ENCODE data around the gene CYP2U1.

CYP2U1 gene

DNA sequence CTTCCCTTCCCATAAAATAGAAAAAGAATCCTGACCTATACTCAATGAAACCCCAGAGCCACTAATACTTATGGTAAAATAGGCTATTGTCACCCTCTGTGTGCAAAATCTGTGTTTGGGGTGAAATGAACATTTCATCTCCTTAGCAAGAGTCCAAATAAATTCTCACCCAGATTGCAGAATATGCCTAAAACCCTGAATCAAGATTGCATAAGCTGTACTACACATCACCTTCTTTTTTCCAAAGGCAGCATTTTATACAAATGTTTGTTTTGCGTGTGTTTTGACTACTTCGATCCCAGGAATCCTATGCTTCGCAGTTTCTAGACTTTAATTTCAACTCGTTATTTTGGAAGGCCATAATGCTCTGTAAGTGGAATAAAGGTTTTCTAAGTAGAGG is 46.1 kb downstream of the CYP2U1 start:
- no peaks in the 10 kb centered on the region for H3K27me3 ChIP-seq
- H3K36me3 ChIP-seq, result no peaks in the 10 kb centered on the region
- no peak overlapping the region for H3K27ac ChIP-seq
- TF ChIP-seq, protein P1, sequence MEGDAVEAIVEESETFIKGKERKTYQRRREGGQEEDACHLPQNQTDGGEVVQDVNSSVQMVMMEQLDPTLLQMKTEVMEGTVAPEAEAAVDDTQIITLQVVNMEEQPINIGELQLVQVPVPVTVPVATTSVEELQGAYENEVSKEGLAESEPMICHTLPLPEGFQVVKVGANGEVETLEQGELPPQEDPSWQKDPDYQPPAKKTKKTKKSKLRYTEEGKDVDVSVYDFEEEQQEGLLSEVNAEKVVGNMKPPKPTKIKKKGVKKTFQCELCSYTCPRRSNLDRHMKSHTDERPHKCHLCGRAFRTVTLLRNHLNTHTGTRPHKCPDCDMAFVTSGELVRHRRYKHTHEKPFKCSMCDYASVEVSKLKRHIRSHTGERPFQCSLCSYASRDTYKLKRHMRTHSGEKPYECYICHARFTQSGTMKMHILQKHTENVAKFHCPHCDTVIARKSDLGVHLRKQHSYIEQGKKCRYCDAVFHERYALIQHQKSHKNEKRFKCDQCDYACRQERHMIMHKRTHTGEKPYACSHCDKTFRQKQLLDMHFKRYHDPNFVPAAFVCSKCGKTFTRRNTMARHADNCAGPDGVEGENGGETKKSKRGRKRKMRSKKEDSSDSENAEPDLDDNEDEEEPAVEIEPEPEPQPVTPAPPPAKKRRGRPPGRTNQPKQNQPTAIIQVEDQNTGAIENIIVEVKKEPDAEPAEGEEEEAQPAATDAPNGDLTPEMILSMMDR (IDR thresholded peaks at IDR 0.05), result no peak
- peaks cover 4% of the 10 kb centered on the region for H3K9me3 ChIP-seq
- H3K4me3 ChIP-seq (ENCODE audit: low read depth in 1 of 2, low read length in 1 of 2), result no peak overlapping the region
- H3K4me1 ChIP-seq (ENCODE audit: control insufficient read depth in 1 of 2, insufficient read depth in 1 of 2, low read depth in 1 of 2, low read length in 1 of 2), result no peaks in the 10 kb centered on the region

- Histone ChIP-seq H3K27me3 (no peaks in the 10 kb centered on the region), H3K9me3 (peaks cover 4% of the 10 kb centered on the region), H3K27ac (no peak overlapping the region), H3K4me1 (ENCODE audit: control insufficient read depth in 1 of 2, insufficient read depth in 1 of 2, low read depth in 1 of 2, low read length in 1 of 2) (no peaks in the 10 kb centered on the region), H3K4me3 (ENCODE audit: low read depth in 1 of 2, low read length in 1 of 2) (no peak overlapping the region), H3K36me3 (no peaks in the 10 kb centered on the region)
- TF ChIP-seq, protein P1 (IDR thresholded peaks at IDR 0.05), result no peak
Measured at GRCh38 chr4:107977966-107978705, 46.8 kb downstream of the CYP2U1 start.

DNA sequence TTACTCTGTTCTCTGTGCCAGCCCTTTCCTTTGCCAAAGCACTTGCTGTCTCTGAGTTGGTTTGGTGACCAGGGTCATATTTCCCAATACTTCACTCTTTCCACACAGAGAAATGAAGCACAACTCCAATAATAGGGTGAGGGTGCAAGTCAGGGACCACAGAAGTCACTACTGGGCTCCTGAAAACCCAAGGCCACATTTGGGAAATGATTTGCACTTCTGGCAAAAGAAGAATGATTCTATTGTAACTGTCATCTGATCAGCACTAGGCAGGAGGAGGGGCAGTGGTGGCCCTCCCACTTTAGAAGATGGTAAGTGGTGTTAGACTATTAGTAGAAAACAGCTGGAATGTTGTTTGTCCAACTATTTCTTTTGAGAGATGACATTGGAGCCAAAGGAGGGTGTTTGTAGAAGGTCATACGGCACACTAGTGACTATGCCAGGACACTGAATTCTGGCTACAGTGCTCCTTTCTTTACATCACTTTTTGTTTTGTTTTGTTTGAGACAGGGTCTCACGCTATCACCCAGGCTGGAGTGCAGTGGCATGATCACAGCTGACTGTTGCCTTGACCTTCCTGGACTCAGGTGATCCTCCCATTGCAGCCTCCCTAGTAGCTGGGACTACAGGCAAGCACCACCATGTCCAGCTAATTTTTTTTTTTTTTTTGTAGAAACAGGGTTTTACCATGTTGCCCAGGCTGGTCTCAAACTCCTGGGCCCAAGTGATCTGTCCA is 47.5 kb downstream of the CYP2U1 start:
- Histone ChIP-seq H3K9me3 (peaks cover 4% of the 10 kb centered on the region), H3K4me1 (ENCODE audit: control insufficient read depth in 1 of 2, insufficient read depth in 1 of 2, low read depth in 1 of 2, low read length in 1 of 2) (no peaks in the 10 kb centered on the region), H3K36me3 (no peaks in the 10 kb centered on the region), H3K4me3 (ENCODE audit: low read depth in 1 of 2, low read length in 1 of 2) (no peak overlapping the region), H3K27me3 (no peaks in the 10 kb centered on the region), H3K27ac (no peak overlapping the region)
- TF ChIP-seq, protein P1 (IDR thresholded peaks at IDR 0.05), result no peak

GRCh38 chr4:107987916-107988762 is 56.8 kb downstream of the CYP2U1 start:
- peaks cover 17 to 21% of the 10 kb centered on the region in 2 experiments for H3K4me1 ChIP-seq (ENCODE audit: control insufficient read depth in 1 of 2, insufficient read depth in 1 of 2, low read depth in 1 of 2, low read length in 1 of 2)

DNA sequence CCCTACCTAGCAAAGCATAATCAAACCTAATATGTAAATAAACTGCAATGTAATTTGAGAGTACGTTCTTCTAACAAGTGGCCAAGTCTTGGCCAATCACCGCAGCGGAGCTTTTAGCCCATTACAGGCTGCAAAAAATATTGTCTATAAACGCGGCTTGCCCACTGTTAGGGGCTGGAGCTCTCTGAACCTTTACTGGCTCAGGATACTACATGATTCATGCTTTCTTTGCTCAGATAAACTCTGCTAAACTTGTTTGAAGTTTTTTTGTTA is 57.4 kb downstream of the CYP2U1 start:
- Histone ChIP-seq H3K36me3 (no peaks in the 10 kb centered on the region), H3K9me3 (no peaks in the 10 kb centered on the region), H3K27me3 (no peaks in the 10 kb centered on the region), H3K4me3 (ENCODE audit: low read depth in 1 of 2, low read length in 1 of 2) (no peak overlapping the region), H3K4me1 (ENCODE audit: control insufficient read depth in 1 of 2, insufficient read depth in 1 of 2, low read depth in 1 of 2, low read length in 1 of 2) (peaks cover 17 to 21% of the 10 kb centered on the region in 2 experiments), H3K27ac (no peak overlapping the region)
- TF ChIP-seq, protein P1 (IDR thresholded peaks at IDR 0.05), result no peak

More at GRCh38 chr4:107987916-107988762, 56.8 kb downstream of the CYP2U1 start:
- no peaks in the 10 kb centered on the region for H3K27me3 ChIP-seq
- no peaks in the 10 kb centered on the region for H3K36me3 ChIP-seq
- H3K27ac ChIP-seq, result no peak overlapping the region
- no peaks in the 10 kb centered on the region for H3K9me3 ChIP-seq
- H3K4me3 ChIP-seq (ENCODE audit: low read depth in 1 of 2, low read length in 1 of 2), result no peak overlapping the region
- TF ChIP-seq, protein P1 (IDR thresholded peaks at IDR 0.05), result no peak

Measured in neutrophil (primary cell).